Progenitor cell of endocrine pancreas (in vitro differentiated cells): ENCODE results near the gene CPN1. TPM values are rescaled to one million over a fixed set of nuclear protein-coding genes. Genes with fewer than 3 reads are reported as not detected.
"Not testable (repeated sequence)": the region's sequence is repeated elsewhere in the genome, so short reads cannot be mapped to it uniquely, and the experiment has no call there.

Experiments used
- DNase-seq: peaks from one replicate; pipeline ENCODE4 v3.0.0; 2021; ENCODE audit warnings: low spot score; ENCODE audit not compliant: unreplicated experiment
- H3K27ac Mint-ChIP-seq: 2 replicates; pipeline ENCODE4 v1.8.0; 2021; ENCODE audit warnings: mild to moderate bottlenecking, moderate library complexity, mixed read lengths
- H3K27me3 Mint-ChIP-seq: 2 replicates; pipeline ENCODE4 v1.8.0; 2021; ENCODE audit warnings: mixed read lengths
- H3K36me3 Mint-ChIP-seq: 2 replicates; pipeline ENCODE4 v1.8.0; 2022; ENCODE audit warnings: mixed read lengths; ENCODE audit not compliant: insufficient read depth
- H3K4me1 Mint-ChIP-seq: 2 replicates; pipeline ENCODE4 v1.8.0; 2021; ENCODE audit warnings: low read depth, mixed read lengths
- H3K4me3 Mint-ChIP-seq: 2 replicates; pipeline ENCODE4 v1.8.0; 2021; ENCODE audit warnings: low read depth, mild to moderate bottlenecking, moderate library complexity, mixed read lengths
- H3K9me3 Mint-ChIP-seq: 2 replicates; pipeline ENCODE4 v1.8.0; 2021; ENCODE audit warnings: low read depth, mixed read lengths
- CTCF ChIP-seq: fragments of 200-600 bp; sonication (generic); IDR thresholded peaks from one replicate; pipeline ENCODE4 v1.5.0; 2021; ENCODE audit warnings: antibody characterized with exemption, mild to moderate bottlenecking; ENCODE audit not compliant: unreplicated experiment
- total RNA-seq: library from RNA; stranded (reverse); gene quantifications from 2 replicates; pipeline ENCODE4 v1.2.1, GENCODE V29; 2021

CPN1 gene
- total RNA-seq, 1 donor from 2014 or later = 4.5 TPM

GRCh38 chr10:100019787-100020141 is 61.9 kb downstream of the CPN1 start:
- Mint-ChIP-seq H3K27ac (peak overlapping the region; percentile 84), H3K4me3 (peak overlapping the region; percentile 0), H3K36me3 (no peaks in the 10 kb centered on the region), H3K27me3 (no peaks in the 10 kb centered on the region), H3K9me3 (no peaks in the 10 kb centered on the region), H3K4me1 (peaks cover 20% of the 10 kb centered on the region)
- DNase-seq = no peak
- peak; percentile 35 for TF ChIP-seq CTCF

GRCh38 chr10:100014071-100014762 is 67.5 kb downstream of the CPN1 start:
- H3K9me3 Mint-ChIP-seq = no peaks in the 10 kb centered on the region
- TF ChIP-seq CTCF = no peak
- DNase-seq = no peak
- H3K27ac Mint-ChIP-seq = no peak overlapping the region
- H3K4me1 Mint-ChIP-seq = peaks cover 14% of the 10 kb centered on the region
- H3K4me3 Mint-ChIP-seq = no peak overlapping the region
- no peaks in the 10 kb centered on the region for H3K27me3 Mint-ChIP-seq
- H3K36me3 Mint-ChIP-seq = no peaks in the 10 kb centered on the region

- Mint-ChIP-seq H3K9me3 (no peaks in the 10 kb centered on the region), H3K27ac (no peak overlapping the region), H3K4me3 (no peak overlapping the region), H3K4me1 (peaks cover 19% of the 10 kb centered on the region), H3K27me3 (no peaks in the 10 kb centered on the region), H3K36me3 (no peaks in the 10 kb centered on the region)
- no peak for TF ChIP-seq CTCF
- no peak for DNase-seq
Observed at GRCh38 chr10:100013621-100014020, 68.0 kb downstream of the CPN1 start.

GRCh38 chr10:100011906-100012305 is 69.8 kb downstream of the CPN1 start:
- H3K27ac Mint-ChIP-seq, H3K4me3 Mint-ChIP-seq, H3K9me3 Mint-ChIP-seq, DNase-seq, H3K36me3 Mint-ChIP-seq, H3K27me3 Mint-ChIP-seq: not testable (repeated sequence)
- H3K4me1 Mint-ChIP-seq = peaks cover 32% of the 10 kb centered on the region

- peak; percentile 79 for DNase-seq
- H3K4me1 Mint-ChIP-seq = peaks cover 34% of the 10 kb centered on the region
- H3K27ac Mint-ChIP-seq = peak within 1 kb of the TSS; percentile 87
- H3K4me3 Mint-ChIP-seq = peak within 1 kb of the TSS; percentile 84
- H3K27me3 Mint-ChIP-seq = peaks cover 7% of the 10 kb centered on the region
- TF ChIP-seq CTCF = peak; percentile 66
- H3K9me3 Mint-ChIP-seq = no peaks in the 10 kb centered on the region
- no peaks in the 10 kb centered on the region for H3K36me3 Mint-ChIP-seq
Observed at GRCh38 chr10:100009793-100010676, 71.6 kb downstream of the CPN1 start, which contains the start of gene DNMBP. Gene DNMBP, minus strand, starts transcription at chr10:100009947. Its CDS starts 37,823 bp downstream, at chr10:99972124.
